Coronary artery (tissue), 2 donors: Measurements from ENCODE around the gene GNLY.
"Not testable (repeated sequence)": the region's sequence is repeated elsewhere in the genome, so short reads cannot be mapped to it uniquely, and the experiment has no call there.

Experiments
- DNase-seq: peaks from one replicate; pipeline ENCODE4 v3.0.0-alpha.2; 2017; ENCODE audit warnings: low spot score
- H3K27ac ChIP-seq, 2 donors: fragments of 200-600 bp; sonication (generic); one replicate each; pipeline ENCODE4 v1.5.1; 2016 to 2019
- H3K4me3 ChIP-seq: fragments of 200-600 bp; sonication (generic); 2 replicates; pipeline ENCODE4 v1.5.1; 2016; ENCODE audit warnings: mild to moderate bottlenecking, moderate library complexity
- TF ChIP-seq, protein P1 (sequence below): fragments of 200-600 bp; sonication (generic); IDR thresholded peaks from one replicate; pipeline ENCODE4 v1.5.1; 2019; ENCODE audit warnings: antibody characterized with exemption

Gene GNLY

DNA sequence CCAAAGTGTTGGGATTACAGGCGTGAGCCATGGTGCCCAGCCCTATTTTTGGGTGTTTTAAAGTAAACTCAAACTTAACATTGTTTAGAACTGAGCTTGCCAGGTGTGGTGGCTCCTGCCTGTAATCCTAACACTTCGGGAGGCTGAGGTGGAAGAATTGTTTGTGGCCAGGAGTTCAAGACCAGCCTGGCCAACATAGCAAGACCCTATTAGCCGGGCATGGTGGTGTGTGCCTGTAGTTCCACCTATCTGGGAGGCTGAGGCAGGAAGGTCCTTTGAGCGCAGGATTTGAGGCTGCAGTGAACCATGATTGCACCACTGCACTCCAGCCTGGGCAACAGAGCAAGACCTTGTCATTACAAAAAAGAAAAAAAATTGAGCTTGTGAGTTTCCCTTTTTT lies 43.7 kb upstream of the GNLY start:
- DNase-seq: no peak
- TF ChIP-seq, protein P1, sequence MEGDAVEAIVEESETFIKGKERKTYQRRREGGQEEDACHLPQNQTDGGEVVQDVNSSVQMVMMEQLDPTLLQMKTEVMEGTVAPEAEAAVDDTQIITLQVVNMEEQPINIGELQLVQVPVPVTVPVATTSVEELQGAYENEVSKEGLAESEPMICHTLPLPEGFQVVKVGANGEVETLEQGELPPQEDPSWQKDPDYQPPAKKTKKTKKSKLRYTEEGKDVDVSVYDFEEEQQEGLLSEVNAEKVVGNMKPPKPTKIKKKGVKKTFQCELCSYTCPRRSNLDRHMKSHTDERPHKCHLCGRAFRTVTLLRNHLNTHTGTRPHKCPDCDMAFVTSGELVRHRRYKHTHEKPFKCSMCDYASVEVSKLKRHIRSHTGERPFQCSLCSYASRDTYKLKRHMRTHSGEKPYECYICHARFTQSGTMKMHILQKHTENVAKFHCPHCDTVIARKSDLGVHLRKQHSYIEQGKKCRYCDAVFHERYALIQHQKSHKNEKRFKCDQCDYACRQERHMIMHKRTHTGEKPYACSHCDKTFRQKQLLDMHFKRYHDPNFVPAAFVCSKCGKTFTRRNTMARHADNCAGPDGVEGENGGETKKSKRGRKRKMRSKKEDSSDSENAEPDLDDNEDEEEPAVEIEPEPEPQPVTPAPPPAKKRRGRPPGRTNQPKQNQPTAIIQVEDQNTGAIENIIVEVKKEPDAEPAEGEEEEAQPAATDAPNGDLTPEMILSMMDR: no peak
- Histone ChIP-seq H3K27ac (peak overlapping the region in 1 of 2 donors; percentile 43), H3K4me3 (no peak overlapping the region)

DNA sequence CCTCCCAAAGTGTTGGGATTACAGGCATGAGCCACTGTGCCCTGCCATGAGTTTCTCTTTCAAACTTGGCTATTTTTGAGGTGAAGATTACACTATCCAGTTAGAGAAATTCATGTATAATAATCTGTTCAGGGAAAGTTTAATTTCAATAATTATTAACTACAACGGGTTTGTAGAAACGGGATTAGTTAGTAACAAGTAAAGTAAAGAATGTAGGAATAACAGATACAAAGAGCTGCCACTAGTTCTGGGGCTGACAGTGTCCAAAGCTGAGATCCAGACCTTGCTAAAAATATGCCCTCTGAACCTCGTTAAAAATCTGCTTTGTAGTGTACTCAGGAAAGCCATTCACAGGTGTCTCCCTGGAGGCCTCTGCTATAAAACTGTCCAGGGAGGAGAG lies 43.1 kb upstream of the GNLY start:
- Histone ChIP-seq H3K27ac (no peak overlapping the region), H3K4me3 (no peak overlapping the region)
- TF ChIP-seq, protein P1: no peak
- no peak for DNase-seq

DNA sequence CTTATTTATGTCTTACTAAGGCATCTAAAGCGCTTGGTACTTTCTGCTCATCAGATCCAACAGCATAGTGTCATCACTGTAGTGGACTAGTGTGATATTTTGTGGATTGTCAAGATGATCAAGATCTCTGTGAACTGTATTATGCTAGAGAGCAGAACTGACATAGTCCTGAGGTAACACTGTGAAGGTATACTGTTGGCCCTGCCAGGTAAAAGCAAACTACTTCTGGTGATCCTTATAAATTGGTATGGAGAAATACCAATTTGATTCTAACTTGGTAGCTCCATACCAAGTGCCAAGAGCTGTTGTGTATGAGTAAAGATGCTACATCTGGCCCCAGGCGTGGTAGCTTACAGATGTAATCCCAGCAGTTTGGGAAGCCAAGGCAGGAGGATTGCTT lies 42.1 kb upstream of the GNLY start:
- Histone ChIP-seq H3K4me3 (no peak overlapping the region), H3K27ac (no peak overlapping the region)
- TF ChIP-seq, protein P1: no peak
- no peak for DNase-seq

DNA sequence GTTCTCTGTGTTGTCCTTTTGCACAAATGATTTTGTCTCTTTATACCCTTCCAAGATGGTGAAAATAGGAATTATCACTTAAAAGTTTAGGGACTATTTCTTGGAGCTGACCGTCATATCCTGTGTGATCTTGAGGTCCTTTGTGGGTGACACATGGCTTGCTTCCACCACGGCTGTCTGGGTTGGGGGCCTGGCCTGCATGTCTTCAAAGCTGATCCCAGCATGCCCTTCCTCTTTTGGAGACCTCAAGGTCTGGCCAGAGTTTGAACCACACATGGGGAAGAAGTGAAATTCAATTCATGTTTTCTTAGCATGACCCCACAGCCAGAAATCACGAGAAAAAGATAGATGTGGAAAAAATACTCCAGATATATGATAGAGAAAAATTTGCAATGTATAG lies 40.2 kb upstream of the GNLY start:
- Histone ChIP-seq H3K4me3 (no peak overlapping the region), H3K27ac (no peak overlapping the region)
- TF ChIP-seq, protein P1: no peak
- DNase-seq: no peak

DNA sequence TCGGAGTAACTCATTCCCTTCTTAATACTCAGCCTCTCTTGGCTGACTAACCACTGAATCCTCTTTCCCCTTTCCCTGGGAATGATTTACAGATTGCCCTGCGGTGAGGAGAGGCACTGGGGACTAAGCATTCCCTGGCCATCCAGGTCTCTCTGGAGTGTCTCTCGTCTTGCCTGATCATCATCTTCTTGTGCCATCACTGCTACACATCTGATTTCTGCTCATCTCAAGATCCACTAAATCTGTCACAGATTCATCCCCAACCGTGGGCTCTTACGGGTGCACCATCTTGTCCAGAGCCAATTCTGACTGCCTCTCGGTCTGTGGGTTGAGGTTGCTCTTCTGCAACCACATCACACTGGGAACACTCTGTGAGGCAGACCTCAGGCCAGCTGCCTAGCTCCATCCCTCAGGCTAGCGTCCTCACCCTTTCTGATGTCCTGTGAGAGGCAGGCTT lies 38.2 kb upstream of the GNLY start:
- Histone ChIP-seq H3K27ac (peak overlapping the region in 1 of 2 donors; percentile 28), H3K4me3 (no peak overlapping the region)
- DNase-seq: no peak
- TF ChIP-seq, protein P1: no peak

DNA sequence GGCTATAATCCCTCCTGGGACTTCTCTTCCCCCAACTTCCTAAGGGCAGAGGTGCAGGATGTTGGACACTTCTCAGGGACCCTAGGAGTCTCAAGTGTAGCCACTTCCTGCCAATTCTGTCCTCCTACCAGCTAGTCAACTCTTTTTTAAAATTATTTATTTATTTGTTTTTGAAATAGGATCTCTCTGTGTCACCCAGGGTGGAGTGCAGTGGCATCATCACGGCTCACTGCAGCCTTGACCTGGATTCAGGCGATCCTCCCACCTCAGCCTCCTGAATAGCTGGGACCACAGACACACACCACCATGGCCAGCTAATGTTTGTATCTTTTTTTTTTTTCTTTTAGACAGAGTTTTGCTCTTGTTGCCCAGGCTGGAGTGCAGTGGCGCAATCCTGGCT lies 37.7 kb upstream of the GNLY start:
- Histone ChIP-seq H3K27ac (no peak overlapping the region), H3K4me3 (no peak overlapping the region)
- TF ChIP-seq, protein P1: no peak
- no peak for DNase-seq

DNA sequence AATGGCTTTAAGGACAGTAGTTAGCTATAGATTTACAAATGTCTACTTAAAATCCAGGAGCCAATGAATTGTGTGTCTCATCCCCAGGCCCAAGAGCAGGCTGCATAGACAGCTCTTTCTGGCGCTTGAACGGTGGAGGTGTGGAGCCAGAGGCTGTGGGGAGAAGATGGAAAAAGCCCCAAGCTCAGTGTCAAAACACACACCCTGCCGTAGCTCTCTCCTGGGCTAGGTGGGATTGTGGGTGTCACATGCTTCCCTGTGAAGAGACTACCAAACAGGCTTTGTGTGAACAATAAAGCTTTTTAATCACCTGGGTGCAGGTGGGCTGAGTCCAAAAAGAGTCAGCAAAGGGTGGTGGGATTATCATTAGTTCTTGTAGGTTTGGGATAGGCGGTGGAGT lies 36.8 kb upstream of the GNLY start:
- not testable (repeated sequence) for H3K27ac ChIP-seq, H3K4me3 ChIP-seq, DNase-seq
